ENCODE measurements around the gene JAG2.

Gene JAG2

DNA sequence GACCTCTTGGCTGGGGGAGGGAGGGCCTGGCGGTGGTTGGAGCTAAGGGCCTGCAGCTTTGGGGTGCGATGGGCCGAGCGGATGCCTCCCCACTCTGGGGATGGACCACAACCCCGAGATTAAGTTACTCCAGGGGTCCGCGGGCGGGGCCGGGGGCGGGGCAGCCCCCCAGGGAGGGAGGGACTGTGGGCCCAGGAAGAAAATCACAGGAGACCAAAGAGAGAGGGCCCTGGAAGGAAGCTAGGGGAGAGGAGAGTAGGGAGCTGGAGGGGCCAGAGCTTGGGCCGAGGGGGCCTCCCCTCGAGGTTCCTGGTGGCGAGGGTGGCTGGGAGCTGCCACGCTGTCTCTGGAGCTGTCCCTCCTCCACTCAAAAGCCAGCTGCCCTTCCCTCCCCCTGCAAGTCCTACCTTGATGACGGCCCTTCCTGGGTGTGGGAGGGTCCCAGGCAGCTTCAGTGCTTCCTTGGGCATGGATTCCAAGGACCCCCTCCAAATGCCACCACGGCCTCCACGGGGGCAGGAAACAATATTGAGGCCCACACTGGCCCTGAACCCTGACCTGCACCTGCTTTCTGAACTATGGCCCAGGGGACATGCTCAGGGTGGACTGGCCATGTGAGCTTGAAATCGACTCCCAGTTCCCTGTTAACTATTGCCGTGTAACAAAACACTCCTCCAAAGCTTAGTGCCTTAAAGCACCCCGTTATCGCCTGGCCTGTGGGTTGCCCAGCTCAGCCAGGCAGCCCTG is 13.1 kb upstream of the JAG2 start:
- no peak for DNase-seq

DNA sequence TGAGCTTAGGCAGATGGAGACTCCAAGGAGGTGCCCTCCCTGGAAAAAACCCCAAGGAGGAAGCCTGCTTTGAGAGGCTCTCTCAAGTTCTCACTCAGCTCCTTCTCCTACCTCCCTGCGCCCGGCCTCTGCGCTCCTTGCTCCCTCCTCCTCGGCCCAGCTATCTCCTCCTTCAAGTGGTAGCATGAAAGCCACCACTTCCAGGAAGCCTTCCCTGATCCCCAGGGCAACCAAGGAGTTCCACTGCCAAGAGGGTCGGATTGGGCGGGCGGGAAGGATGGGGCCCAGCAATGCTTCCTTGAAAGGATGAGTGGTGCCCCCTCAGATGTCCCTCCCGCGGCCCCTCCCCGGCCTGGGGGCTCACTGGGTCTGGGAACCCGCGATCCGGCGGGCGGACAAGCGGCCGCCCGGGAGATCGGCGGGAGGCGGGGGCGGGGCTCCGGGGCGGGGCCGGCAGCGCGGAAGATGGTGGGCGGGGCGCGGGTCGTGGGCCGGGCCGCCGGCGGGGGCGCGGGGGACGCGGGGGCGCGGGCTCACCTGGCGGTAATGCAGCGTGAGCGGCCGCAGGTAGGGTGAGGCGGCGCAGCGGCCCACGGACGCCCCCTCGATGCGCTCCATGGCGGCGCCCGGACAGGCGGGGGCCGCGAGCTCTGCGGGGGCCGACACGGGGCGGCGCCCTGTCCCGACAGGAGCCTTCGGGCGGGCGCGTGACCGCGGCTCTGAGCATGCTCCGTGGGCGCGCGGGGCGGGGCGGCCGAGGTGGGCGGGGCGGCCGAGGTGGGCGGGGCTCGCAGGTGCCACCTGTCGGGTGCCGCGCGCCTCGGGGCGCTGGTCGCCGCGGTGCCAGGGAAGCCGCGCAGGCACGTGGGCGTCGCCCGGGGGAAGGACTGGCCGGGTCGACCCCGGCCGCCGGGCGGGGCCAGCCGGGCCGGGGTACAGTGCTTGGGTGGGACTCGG is 12.3 kb upstream of the JAG2 start, which contains the start of gene NUDT14:
Gene NUDT14, minus strand, starts transcription at position 721 of the 957 bp plus-strand sequence. Its CDS starts 103 bp downstream, at position 618.
- DNase-seq, result peak; percentile 40

DNA sequence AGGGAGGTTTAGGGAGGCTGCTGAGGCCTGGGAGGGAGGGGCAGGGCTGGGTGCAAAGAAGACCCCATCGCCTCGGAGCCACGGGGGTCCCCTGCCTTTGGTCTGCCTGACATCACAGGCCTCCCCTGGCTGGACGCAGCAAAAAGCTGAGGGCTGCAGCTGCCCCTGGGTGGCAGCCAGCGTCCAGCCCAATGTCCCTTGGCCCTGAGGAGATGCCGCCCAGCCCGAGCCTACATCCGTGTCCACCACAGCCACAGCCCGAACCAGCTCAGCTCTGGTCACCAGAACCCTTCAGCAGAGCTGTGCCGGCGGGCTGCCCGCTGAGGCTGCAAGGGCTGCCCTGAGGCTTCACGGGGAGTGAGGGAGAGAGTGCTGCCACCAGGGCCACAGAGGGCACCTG is 10.6 kb upstream of the JAG2 start:
- DNase-seq, result no peak

DNA sequence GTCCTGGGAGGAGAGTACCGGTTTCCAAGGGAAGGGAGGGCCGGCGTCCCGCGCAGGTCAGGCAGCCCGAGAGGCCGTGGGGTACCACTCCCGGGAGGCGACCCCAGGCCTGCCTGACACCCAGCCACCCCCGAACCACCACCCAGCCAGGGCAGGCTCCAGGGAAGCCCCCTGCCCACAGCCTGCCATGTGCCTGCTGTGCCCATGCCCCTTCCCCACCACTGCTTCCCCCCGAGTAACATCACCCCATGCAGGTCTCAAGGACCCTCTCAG is 10.2 kb upstream of the JAG2 start:
- no peak for DNase-seq

DNA sequence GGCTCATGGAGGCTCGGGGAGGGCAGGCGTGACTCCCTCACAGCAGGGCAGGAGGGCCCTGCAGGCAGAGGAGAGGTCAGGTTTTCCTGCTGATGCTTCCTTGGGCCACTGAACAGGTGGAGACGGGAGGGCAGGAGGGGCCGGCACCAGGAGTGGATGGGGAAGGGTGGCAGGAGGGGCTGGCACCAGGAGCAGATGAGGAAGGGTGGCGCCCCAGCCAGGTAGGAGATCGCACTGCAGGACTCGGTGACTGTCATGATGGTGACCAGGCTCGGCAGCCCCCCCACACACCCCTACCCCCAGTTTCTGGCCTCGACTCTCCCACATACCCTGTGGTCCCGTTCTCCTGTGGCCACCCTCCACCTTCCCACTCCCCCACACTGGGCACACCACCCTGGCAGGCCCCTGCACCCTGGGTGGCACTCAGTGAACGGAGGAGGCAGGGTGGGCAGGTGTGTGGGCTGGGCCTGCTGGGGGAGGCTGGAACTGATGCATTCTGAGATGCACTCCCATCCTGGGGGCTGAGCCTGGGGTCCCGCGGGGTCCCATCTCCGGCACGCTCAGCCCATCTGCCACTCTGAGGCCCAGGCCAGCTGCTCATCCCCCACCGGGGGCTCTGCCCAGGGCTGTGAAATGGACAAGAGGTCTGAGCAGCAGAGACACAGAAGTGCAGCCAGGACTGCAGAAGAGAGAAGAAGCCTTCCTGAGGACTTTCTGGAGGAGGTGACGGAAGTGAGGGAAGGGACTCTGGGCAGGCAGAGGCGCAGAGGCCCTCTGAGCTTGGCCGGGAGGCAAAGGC is 9.7 kb upstream of the JAG2 start:
- no peak for DNase-seq

DNA sequence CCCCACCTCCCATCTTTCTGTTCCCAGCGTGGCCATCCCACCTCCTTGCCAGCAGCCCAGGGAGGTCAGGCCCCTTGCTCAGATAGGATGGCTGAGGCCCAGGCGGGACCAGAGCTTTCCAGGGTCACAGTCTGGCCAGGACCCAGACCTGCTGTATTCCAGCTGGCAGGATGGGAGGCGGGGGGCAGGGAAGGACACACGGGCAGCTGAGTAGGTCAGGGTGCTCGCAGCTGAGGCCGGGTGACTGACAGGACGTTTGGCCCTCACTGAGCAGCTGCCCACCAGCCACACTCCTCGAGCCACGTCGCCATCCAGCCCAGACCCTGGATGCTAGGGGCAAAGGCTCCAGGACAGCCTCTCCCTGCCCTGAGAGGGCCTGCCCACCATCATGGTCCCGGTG is 8.5 kb upstream of the JAG2 start:
- DNase-seq, result no peak

DNA sequence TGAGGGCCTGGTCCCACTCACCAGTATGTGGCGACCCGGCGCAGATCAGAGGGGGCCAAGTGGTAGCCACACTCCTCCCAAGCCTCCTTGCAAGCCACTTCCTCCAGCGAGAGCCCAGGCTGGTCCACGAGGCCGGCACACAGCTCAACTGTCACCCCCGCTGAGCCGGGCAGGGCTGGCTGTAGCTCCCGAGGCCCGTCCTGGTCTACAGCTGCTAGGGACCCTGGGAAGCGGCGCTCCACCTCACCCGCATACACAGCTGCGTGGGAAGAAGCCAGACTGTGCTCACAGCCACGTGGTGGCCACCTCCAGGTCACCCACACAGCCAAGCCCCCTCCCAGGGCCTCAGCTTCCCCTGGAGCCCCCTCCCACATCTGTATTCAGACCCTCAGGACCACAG is 7.9 kb upstream of the JAG2 start:
- no peak for DNase-seq

DNA sequence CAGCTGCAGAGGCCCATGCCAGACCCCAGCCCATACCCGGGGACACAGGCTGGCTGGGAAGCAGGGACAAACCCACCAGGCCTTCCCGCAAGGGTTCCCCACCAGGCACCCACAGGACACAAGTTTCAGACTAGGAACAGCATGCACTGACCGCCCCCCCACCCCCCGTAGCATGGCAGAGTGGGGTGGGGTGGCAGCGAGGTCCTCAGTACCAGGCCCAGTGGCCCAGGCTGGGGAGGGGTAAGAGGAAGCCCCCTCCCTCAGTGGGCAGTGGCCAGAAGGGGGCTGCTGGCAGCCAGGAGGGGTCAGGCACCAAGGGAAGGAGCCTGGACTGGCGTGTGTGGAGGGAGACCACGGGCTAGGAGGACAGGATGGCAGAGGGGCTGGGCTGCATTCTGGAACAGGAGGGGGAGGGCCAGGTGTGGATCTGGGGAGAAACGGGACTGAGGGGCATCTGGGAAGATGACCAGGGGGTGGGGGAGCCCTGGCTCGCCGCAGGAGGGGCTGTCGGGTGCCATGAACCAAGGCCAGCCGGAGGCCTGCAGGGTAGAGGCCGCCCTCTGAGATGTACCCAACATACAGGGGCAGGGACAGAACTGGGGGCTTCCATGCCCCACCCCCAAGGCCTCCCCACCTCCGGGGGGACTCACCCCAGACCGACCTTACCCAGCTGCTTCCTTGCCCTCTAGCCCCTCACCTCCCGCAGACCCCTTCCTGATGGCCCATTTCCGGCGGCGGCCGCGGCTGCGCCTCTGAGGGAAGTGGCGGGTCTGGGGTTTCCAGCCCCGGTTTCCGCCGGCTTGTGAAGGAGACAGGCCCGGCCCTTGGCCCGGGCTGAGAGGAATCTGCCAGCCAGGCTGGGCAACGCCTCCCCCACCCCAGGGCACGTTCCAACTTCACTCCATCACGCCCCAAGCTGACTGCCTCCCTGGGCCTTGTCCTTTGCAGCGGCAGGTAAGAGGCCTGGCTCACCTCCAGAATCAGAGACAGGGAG is 5.6 kb upstream of the JAG2 start:
- DNase-seq, result no peak

DNA sequence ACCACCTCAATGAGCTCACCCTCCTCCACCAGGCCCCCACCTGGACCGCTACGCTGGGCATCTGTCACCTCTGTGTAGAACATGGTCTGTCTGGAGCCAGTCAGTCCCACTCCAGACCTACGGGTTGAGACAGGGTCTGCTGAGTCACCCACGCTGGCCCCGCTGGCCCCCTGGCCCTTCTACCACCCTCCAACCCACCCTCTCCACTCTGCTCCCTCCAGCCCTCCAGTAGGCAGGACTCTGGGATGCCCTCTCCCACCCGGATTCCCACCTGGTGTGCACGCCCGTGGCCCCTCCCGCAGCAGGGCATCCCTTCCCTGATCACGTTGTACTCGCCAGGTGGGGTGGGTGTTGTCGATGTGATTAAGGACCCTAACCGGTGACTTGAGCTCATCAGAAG is 4.6 kb upstream of the JAG2 start:
- no peak for DNase-seq

DNA sequence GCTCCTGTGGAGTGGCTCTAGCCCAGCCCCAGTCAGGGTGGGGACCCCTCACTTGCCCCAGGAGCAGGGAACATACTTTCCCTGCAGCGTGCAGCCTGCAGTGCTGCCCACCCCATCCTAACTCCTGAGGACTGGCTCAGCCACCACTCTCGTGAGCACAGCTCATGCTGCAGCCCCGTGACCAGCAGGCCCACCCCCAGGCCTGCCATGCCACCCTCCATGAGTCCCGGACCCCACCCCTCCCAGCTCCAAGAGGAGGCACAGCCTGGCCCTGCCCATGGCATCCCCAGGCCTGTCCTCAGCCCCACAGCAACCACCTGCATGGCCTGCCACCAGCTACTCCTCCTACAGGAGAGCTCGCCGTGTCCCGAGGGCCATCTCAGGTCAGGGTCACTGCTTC is 3.9 kb upstream of the JAG2 start:
- DNase-seq, result no peak

DNA sequence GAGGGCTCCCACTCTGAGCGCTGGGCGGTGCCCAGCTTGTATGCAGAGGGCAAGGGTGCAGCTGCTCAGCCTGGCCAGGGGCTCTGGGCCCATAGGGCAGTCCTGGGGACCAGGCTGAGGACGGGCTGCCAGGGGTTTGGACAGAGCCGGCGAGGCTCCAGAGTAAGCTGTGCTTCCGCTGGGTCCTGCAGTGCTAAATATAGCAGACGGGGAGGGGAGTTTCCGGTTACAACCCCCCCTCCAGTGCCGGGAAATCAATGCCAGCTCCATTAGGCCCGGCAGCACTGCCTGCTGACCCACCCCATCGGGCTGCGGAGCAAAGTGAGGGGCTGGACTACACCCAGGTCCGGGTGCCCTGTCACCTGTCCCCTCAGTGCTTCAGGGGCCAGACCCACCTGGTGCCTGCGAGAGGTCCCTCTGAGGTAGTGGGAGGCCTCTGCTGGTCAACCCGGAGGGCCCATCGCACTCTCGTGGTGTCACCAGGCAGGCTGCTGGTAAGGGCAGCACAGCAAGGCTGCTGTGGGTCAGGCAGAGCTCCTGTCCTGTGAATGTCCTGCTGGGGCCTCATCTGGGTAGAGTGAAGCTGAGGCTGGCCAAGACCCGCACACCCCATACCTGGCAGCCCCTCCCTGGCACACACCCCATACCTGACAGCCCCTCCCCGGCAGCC is 2.6 kb upstream of the JAG2 start:
- DNase-seq, result peak; percentile 40

DNA sequence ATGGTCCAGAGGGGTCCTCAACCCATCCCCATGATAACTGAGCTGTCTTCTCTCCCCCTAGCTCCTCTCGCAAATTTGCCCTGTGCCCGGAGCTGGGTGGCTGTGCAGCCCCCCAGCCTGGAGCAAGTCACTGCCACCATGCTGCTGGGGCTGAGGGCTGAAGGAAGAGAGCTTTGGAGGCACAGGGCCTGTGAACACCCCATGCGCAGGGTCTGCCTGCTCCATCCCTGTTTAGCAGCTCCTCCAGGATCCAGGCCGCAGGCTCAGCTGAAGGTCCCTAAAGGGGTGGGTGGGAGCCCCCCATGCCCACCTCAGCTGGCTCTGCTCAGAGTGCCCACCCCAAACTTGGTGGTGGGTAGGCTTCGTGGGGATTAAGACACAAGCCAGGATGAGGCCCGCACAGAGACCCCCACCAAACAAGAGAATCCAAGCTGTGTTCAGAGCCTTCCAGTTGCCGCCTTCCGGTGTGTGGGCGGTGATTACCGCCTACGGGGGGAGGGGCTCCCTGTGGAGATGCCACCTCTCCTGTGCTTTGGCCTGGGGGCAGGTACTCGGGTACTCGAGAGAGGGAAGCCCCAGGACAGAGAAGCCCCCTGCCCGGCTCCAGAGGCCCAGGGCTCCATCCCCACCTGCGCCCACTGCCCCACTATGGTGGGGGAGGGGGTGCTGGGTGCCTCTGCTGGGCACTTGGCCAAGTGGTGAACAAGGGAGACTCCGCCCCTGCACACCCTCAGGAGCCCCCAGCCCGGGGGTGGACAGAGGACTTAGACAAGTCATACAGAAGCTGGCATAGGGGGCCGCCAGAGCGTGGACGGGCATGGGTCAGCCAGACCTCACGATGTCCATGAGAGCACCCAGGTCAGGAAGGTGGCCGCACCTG is 1.4 kb upstream of the JAG2 start:
- DNase-seq, result no peak

DNA sequence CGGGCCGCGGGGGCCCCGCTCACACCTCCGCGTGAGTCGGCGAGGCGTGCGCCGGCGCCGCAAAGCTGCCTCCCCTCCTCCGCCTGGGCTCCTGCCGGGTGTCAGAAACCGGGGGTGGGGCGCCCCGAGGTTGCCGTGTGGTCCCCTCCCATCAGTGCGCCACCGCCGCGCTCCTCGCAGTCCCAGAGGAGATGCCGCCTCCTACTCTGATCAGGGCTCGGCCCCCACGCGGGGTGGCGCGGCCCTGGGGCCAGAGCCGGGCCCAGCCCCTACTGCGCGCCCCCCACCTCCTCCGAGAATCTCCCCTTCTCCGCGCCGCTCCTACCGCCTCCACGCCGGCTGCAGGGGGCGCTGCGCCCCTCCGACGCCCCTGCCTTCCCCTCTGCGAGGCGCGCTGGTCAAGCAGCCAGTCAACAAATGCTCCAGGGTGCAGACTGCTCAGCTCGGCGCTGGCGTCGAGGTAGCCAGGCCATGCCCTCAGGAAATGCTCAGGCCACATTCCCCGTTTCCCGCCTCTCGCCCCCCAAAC is 467 bp upstream of the JAG2 start:
- no peak for DNase-seq

DNA sequence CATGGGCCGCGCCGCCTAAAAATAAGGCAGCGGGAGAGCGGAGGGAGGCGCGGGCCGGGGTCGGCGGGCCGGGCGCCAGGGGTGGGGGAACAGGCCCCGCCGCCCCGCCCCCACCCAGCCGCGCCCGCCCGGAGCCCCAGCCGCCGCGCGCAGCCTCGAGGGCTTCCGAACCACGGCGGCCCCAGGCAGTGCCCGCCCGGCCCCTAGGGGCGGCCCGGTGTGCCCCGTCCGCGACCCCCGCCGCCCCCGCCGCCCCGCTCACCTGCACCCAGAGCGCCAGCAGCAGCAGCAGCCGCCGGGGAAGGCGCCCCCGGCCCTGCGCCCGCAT is 519 bp downstream of the JAG2 start:
- no peak for DNase-seq

DNA sequence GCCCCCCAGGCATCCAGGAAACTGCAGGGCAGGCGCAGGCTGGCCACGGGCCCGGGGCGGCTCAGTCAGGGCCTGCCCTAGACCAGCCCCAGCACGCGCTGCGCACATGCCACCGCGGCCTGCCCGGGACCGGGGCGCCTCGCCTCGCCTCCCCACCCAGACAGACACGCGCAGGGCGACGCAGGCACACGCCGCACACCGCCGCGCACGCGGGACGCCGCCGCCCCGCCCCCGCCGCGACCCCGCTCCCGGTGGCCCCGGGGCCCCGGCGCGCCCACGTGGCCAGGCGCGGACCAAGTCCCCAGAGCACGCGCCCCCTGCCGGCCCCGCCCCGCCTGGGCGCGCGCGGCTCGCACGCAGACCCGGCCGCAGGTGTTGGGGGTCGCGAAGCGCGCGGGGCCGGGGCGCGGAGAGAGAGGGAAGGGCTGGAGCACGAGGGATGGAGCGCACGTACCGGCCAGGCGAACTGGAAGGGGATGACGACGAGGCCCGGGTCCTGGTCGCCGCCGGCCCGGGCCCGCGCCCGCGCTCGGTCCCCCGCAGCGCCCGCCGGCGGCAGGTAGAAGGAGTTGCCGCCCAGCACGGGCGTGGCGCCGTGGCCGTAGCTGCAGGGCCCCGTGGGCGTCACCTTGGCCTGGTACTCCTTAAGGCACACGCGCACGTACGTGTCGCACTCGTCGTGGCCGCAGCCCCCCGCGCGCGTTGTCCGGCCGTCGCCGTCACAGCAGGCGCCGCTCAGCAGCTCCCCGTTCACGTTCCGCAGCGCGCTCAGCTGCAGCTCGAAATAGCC is 1.1 kb downstream of the JAG2 start:
- DNase-seq, result no peak

DNA sequence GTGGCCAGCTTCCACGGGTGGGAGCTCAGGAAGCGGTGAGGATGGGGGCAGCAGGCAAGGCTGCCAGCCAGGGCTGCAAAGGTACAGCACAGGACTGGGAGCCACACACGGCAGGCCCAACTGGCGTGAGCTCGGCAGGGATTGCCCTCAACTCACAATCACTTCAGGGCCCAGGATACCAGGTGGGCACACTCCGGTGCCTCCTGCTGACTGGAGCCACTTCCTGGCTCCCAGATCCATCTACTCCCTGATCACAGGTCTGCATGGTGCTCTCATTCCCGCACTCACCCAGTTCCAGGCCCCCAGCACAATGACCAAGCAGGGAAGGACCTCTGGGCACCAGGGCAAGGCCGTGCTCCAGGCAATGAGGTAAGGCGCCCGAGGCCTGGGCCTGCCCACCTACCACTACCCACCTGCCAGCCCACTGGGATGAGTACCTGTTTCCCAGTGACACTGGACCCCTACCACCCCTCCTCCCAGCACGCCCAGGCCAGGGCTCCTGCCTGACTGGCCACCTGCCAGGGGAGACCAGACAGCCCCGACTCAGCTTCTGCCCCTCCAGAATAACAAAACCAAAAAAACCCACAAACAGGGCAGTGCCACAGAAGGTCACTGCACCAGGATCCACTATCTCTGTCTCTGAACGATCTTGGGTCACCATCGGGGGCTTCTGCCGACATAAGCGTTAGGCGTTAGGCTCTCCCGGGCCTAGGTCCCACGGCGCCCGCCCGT is 1.8 kb downstream of the JAG2 start:
- no peak for DNase-seq

DNA sequence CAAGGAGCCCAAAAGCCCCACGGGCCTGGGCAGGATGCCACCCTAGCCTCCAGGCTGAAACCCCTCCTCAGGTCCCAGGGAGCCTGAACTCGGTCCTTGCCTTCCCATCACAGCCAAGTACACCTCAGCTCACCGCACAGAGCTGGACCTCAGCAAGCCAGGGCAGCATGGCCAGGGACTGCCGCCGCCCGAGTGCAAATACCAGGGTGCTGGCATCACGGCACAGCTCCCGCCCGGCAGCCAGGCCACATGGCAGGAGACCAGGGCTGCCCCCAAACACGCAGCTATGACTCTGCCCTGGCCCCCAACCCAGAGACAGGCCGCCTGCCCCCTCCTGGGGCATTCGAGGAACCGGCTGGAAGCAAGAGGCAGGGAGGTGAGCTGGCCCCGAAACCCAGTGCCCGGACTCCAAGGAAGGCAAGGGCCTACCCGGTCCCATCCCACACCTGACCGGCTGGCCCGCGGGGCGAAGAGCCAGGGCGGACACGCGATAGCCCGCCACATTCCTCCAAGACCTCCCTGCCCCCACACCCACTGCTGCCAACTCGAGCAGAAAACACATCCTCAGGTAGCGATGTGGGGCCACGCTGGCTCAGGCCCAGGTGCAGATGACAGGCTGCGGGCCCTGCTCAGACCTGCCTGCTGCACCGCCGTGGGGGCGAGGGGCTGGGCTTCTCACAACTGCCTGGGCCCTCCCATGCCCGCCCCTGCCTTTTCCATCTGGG is 2.7 kb downstream of the JAG2 start:
- no peak for DNase-seq

DNA sequence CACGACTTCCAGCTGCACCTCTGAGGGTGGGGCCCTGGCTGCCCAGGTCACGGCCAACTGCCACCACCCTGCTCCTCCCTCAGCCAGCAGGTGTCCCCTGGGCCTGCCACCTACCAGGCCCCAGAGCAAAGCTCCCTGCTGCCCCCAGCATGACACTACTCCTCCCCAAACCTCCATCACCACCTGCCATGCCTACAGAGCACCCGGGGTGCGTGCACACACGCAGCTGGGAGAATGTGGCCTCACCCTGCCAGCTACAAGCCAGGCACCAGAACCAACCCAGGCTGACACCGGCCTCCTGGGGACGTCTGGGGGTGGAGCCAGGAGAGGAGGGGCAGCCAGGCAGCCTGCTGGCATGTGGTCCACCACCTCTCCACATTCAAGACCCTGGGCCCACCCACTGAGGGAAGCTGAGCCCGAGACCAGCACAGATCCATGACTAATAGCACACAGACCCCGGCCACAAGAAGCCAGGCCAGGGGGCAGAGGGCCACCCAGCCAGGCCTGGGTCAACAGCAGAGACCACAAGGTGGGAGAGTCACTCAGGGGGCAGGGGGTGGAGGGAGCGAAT is 3.4 kb downstream of the JAG2 start:
- no peak for DNase-seq
